Tibial nerve (tissue), 4 donors: ENCODE measurements around the gene SUSD4. TPM values are rescaled to one million over a fixed set of nuclear protein-coding genes. Genes with fewer than 3 reads are reported as not detected.

ENCODE experiments used
- DNase-seq, 2 donors: peaks; one replicate each; pipeline ENCODE4 v3.0.0-alpha.2; 2019; ENCODE audit warnings: low spot score in 2 of 2
- H3K27ac ChIP-seq, 4 donors: fragments of 200-600 bp; sonication (generic) in 3 of 4; one replicate each; pipeline ENCODE4 v1.5.1; 2017 to 2019; ENCODE audit warnings: mild to moderate bottlenecking in 1 of 4
- H3K27me3 ChIP-seq, 2 donors: fragments of 200-600 bp; sonication (generic) in 1 of 2; one replicate each; pipeline versions ENCODE4 v1.5.1 to v1.6.0; 2017 to 2019
- H3K36me3 ChIP-seq, 3 donors: fragments of 200-600 bp; sonication (generic); one replicate each; pipeline ENCODE4 v1.5.1; 2018 to 2019
- H3K4me1 ChIP-seq, 4 donors: fragments of 200-600 bp; sonication (generic) in 3 of 4; one replicate each; pipeline ENCODE4 v1.5.1; 2017 to 2019
- H3K4me3 ChIP-seq, 4 donors: fragments of 200-600 bp; sonication (generic) in 3 of 4; one replicate each; pipeline ENCODE4 v1.5.1; 2017 to 2019; ENCODE audit warnings: mild to moderate bottlenecking in 1 of 4, moderate library complexity in 1 of 4
- H3K9me3 ChIP-seq, 4 donors: fragments of 200-600 bp; sonication (generic) in 3 of 4; one replicate each; pipeline ENCODE4 v1.5.1; 2017 to 2019
- EP300 ChIP-seq, 2 donors: sonication (generic); formaldehyde crosslinking; IDR thresholded peaks; one replicate each; pipeline ENCODE4 v1.6.1; 2017; ENCODE audit warnings: antibody characterized with exemption in 2 of 2, mild to moderate bottlenecking in 1 of 2
- POLR2A ChIP-seq, 2 donors: fragments of 450-650 bp; IDR thresholded peaks; one replicate each; pipeline ENCODE4 v1.6.1; 2017; ENCODE audit warnings: antibody characterized with exemption in 2 of 2, mild to moderate bottlenecking in 2 of 2, moderate library complexity in 2 of 2
- WGBS, 2 donors: methylation state at CpG; one replicate each; pipeline ENCODE4 v1.1.5; 2018; 5-methylcytosine and 5-hydroxymethylcytosine counted together
- total RNA-seq, 4 donors: library from RNA; depleted of rRNA; stranded (reverse); fragments of >200 nt; gene quantifications; one replicate each; pipeline ENCODE4 v1.1.0, GENCODE V29; 2016
- TF ChIP-seq, protein P1 (sequence below), 5 experiments: fragments of 200-600 bp in 3 of 5; fragments of 450-650 bp in 2 of 5; sonication (generic) in 3 of 5; IDR thresholded peaks; one replicate each; pipeline ENCODE4 v1.5.1; 2016 to 2019; ENCODE audit warnings: antibody characterized with exemption in 5 of 5, mild to moderate bottlenecking in 3 of 5, moderate library complexity in 2 of 5

The SUSD4 gene
- total RNA-seq, 4 donors from 2014 or later = not detected

DNA sequence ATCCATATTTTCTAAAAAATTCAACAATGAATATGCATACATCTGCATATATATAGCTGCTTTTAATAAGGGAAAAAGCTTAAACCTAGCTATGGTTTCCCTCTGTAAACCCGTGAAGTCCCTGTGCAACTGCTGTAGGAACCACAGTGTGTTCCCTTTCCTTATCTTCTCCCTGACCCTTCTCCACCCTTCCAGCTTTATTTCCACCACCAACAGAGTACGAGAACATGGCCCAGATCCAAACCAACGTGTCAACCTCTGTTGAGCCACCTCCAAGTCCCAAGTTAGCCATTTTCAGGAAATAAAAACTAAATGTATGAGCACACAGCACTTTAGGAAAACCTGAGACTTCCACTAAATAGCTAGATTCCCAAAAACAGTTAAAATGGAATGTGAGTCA, 20.3 kb downstream of the SUSD4 start:
- H3K9me3 ChIP-seq = no peaks in the 10 kb centered on the region
- H3K36me3 ChIP-seq = no peaks in the 10 kb centered on the region
- no peak overlapping the region for H3K4me3 ChIP-seq
- no peak for DNase-seq
- H3K4me1 ChIP-seq = peaks cover 0 to 14% (median 0%) of the 10 kb centered on the region in 4 donors
- 32 to 36% methylated on average over 3 of the region's 3 CpGs for WGBS, 2 donors
- no peaks in the 10 kb centered on the region for H3K27me3 ChIP-seq
- no peak overlapping the region for H3K27ac ChIP-seq
- TF ChIP-seq, protein P1, sequence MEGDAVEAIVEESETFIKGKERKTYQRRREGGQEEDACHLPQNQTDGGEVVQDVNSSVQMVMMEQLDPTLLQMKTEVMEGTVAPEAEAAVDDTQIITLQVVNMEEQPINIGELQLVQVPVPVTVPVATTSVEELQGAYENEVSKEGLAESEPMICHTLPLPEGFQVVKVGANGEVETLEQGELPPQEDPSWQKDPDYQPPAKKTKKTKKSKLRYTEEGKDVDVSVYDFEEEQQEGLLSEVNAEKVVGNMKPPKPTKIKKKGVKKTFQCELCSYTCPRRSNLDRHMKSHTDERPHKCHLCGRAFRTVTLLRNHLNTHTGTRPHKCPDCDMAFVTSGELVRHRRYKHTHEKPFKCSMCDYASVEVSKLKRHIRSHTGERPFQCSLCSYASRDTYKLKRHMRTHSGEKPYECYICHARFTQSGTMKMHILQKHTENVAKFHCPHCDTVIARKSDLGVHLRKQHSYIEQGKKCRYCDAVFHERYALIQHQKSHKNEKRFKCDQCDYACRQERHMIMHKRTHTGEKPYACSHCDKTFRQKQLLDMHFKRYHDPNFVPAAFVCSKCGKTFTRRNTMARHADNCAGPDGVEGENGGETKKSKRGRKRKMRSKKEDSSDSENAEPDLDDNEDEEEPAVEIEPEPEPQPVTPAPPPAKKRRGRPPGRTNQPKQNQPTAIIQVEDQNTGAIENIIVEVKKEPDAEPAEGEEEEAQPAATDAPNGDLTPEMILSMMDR (IDR thresholded peaks at IDR 0.05) = no peak
- TF ChIP-seq POLR2A (IDR thresholded peaks at IDR 0.05) (no peak), EP300 (IDR thresholded peaks at IDR 0.05) (no peak)

DNA sequence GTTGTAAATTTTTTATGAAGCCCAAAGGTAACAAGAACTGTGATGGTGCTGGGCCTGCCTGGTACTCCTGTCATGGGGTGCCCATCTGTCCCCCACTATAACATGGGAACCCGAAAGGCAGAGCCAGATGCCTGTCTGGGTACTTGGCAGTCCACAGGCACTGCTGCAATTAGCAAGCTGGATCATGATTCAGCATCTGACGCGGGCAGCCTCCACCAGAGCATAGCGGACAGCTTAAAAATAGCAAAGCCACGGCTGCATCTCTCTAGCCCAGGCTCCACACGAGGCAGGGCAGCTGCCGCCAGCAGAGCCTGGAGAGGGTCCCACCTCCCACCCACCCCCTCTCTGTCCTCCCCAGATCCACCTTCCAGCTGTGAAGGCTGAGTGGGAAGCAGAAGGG, 22.9 kb downstream of the SUSD4 start:
- peaks cover 0 to 14% (median 0%) of the 10 kb centered on the region in 4 donors for H3K4me1 ChIP-seq
- 52% methylated on average over 6 to 7 of the region's 7 CpGs for WGBS, 2 donors
- DNase-seq = no peak
- no peaks in the 10 kb centered on the region for H3K9me3 ChIP-seq
- TF ChIP-seq EP300 (IDR thresholded peaks at IDR 0.05) (no peak), POLR2A (IDR thresholded peaks at IDR 0.05) (no peak)
- TF ChIP-seq, protein P1 (IDR thresholded peaks at IDR 0.05) = no peak
- no peaks in the 10 kb centered on the region for H3K36me3 ChIP-seq
- no peak overlapping the region for H3K4me3 ChIP-seq
- no peaks in the 10 kb centered on the region for H3K27me3 ChIP-seq
- no peak overlapping the region for H3K27ac ChIP-seq

DNA sequence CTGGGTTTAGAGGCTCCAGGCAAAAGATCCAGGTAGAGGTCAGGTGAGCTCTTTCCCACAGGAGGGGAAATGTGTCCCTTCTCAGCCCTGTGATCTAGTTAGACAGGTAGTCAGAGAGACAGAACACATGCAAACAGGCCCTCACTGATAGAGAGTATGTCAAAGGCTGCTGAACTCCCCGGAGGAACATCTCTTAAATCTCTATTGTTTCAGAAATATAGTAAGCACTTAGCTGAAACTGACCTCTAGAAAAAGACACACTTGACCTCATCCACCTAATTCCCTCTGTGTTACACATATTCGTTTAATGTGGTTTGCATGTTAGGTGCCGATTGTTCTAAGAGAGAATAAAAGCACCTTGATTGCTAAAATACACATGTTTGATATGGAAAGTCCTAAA, 23.3 kb downstream of the SUSD4 start:
- Histone ChIP-seq H3K36me3 (no peaks in the 10 kb centered on the region), H3K27me3 (no peaks in the 10 kb centered on the region), H3K27ac (no peak overlapping the region), H3K4me3 (no peak overlapping the region), H3K9me3 (no peaks in the 10 kb centered on the region), H3K4me1 (peaks cover 0 to 14% (median 0%) of the 10 kb centered on the region in 4 donors)
- TF ChIP-seq EP300 (IDR thresholded peaks at IDR 0.05) (no peak), POLR2A (IDR thresholded peaks at IDR 0.05) (no peak)
- TF ChIP-seq, protein P1 (IDR thresholded peaks at IDR 0.05) = no peak
- WGBS, 2 donors = 72% methylated on average over 3 of the region's 3 CpGs
- DNase-seq = no peak

DNA sequence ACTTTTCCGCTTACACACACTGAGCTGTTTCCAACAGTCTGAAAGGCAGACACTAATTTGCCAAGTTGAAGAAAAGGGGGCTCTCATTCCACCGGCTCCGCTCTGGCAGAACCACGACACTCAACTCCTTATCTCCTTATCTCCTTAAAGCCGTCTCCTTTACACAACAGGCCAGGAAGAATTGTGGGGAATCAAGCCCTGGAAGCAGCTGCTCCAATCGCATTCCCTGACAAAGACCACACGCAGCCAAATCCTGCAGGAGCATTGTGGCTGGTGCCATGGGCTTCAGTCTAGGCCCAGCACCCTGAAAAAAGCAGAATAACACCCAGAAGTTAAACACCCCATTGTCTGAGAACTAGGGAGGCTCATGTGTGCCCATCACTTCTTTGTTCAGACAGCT, 24.1 kb downstream of the SUSD4 start:
- Histone ChIP-seq H3K4me3 (no peak overlapping the region), H3K9me3 (no peaks in the 10 kb centered on the region), H3K4me1 (peaks cover 0 to 10% (median 0%) of the 10 kb centered on the region in 4 donors), H3K27me3 (no peaks in the 10 kb centered on the region), H3K36me3 (no peaks in the 10 kb centered on the region), H3K27ac (no peak overlapping the region)
- WGBS, 2 donors = 84 to 92% methylated on average over 7 of the region's 7 CpGs
- no peak for DNase-seq
- TF ChIP-seq EP300 (IDR thresholded peaks at IDR 0.05) = no peak
- TF ChIP-seq POLR2A (IDR thresholded peaks at IDR 0.05) = no peak
- TF ChIP-seq, protein P1 (IDR thresholded peaks at IDR 0.05) = no peak

DNA sequence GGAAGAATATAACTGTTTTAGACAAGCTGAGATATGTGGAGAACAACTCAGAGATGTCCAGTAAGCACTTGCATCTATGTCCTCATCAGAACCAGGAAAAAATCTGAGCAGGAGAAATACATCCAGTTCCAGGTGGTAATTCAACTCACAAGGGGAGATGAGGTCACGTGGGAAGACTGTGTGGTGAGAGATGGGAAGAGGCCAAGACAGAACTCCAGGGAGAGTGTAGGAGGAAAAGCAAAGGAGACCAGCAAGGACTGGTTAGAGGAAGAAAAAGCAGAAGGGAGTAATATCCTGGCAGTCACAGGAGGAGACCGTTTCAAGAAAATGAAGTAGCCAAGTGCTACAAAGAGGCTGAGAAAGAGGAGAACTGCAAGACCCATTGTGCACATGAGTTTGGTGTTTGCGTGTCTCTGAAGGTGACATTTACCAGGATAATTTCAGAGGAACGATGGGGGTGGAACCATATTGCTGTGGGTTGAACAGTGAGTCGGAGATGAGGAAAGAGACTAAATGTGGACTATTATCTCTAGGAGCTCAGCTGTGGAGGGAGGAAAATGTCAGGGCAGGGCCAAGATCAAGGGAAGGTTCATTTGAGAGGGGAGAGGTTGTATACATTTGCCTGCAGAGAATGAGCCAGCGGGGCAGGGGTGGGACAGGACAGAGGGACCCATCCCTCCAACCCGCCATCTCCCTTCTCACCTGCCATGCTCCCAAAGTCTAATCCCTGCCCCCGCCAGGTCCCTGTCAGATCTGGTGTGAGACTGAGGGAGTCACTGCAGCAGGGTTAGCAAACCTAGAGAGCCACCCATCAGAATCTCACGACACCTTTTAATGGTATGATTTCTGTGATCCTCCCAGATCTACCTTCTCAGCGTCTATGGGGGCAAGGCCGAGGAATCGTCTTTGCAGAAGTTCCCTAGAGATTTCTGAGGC, 24.9 kb downstream of the SUSD4 start:
- H3K36me3 ChIP-seq = no peaks in the 10 kb centered on the region
- TF ChIP-seq EP300 (IDR thresholded peaks at IDR 0.05) (no peak), POLR2A (IDR thresholded peaks at IDR 0.05) (no peak)
- TF ChIP-seq, protein P1 (IDR thresholded peaks at IDR 0.05) = no peak
- no peaks in the 10 kb centered on the region for H3K9me3 ChIP-seq
- H3K27ac ChIP-seq = no peak overlapping the region
- H3K4me3 ChIP-seq = no peak overlapping the region
- DNase-seq = no peak
- 77 to 81% methylated on average over 12 of the region's 12 CpGs for WGBS, 2 donors
- peaks cover 0 to 6% (median 0%) of the 10 kb centered on the region in 4 donors for H3K4me1 ChIP-seq
- H3K27me3 ChIP-seq = no peaks in the 10 kb centered on the region
